ENCODE results near the gene TOGARAM2. TPM values are rescaled to one million over a fixed set of nuclear protein-coding genes. Genes with fewer than 3 reads are reported as not detected.

TOGARAM2 gene
- total RNA-seq, 1 donor from 2014 or later = 0.72 TPM

GRCh38 chr2:29047083-29047845 lies 66.2 kb downstream of the TOGARAM2 start:
- no peak for TF ChIP-seq CTCF (IDR thresholded peaks at IDR 0.05)
- no peak for DNase-seq (ENCODE audit: low spot score)
- Mint-ChIP-seq H3K4me1 (ENCODE audit: low read depth) (peaks cover 8% of the 10 kb centered on the region), H3K9me3 (ENCODE audit: low read depth) (no peaks in the 10 kb centered on the region), H3K27ac (ENCODE audit: unreplicated experiment) (no peak overlapping the region), H3K27me3 (ENCODE audit: low read depth) (peaks cover 14% of the 10 kb centered on the region), H3K4me3 (ENCODE audit: unreplicated experiment) (no peak overlapping the region), H3K36me3 (ENCODE audit: low read depth) (no peaks in the 10 kb centered on the region)

GRCh38 chr2:29050591-29050990 lies 69.5 kb downstream of the TOGARAM2 start:
- DNase-seq (ENCODE audit: low spot score) = no peak
- Mint-ChIP-seq H3K27ac (ENCODE audit: unreplicated experiment) (no peak overlapping the region), H3K4me3 (ENCODE audit: unreplicated experiment) (no peak overlapping the region), H3K36me3 (ENCODE audit: low read depth) (no peaks in the 10 kb centered on the region), H3K4me1 (ENCODE audit: low read depth) (peaks cover 9% of the 10 kb centered on the region), H3K9me3 (ENCODE audit: low read depth) (no peaks in the 10 kb centered on the region), H3K27me3 (ENCODE audit: low read depth) (peaks cover 12% of the 10 kb centered on the region)
- TF ChIP-seq CTCF (IDR thresholded peaks at IDR 0.05) = no peak

GRCh38 chr2:29051730-29052129 lies 70.6 kb downstream of the TOGARAM2 start:
- no peaks in the 10 kb centered on the region for H3K36me3 Mint-ChIP-seq (ENCODE audit: low read depth)
- DNase-seq (ENCODE audit: low spot score) = no peak
- H3K4me3 Mint-ChIP-seq (ENCODE audit: unreplicated experiment) = no peak overlapping the region
- H3K27me3 Mint-ChIP-seq (ENCODE audit: low read depth) = peaks cover 6% of the 10 kb centered on the region
- peaks cover 9% of the 10 kb centered on the region for H3K4me1 Mint-ChIP-seq (ENCODE audit: low read depth)
- H3K27ac Mint-ChIP-seq (ENCODE audit: unreplicated experiment) = no peak overlapping the region
- TF ChIP-seq CTCF (IDR thresholded peaks at IDR 0.05) = no peak
- no peaks in the 10 kb centered on the region for H3K9me3 Mint-ChIP-seq (ENCODE audit: low read depth)

GRCh38 chr2:29052807-29053206 lies 71.7 kb downstream of the TOGARAM2 start:
- peaks cover 9% of the 10 kb centered on the region for H3K4me1 Mint-ChIP-seq (ENCODE audit: low read depth)
- no peaks in the 10 kb centered on the region for H3K36me3 Mint-ChIP-seq (ENCODE audit: low read depth)
- no peak overlapping the region for H3K27ac Mint-ChIP-seq (ENCODE audit: unreplicated experiment)
- no peak overlapping the region for H3K4me3 Mint-ChIP-seq (ENCODE audit: unreplicated experiment)
- H3K9me3 Mint-ChIP-seq (ENCODE audit: low read depth) = no peaks in the 10 kb centered on the region
- H3K27me3 Mint-ChIP-seq (ENCODE audit: low read depth) = peaks cover 4% of the 10 kb centered on the region
- TF ChIP-seq CTCF (IDR thresholded peaks at IDR 0.05) = no peak
- no peak for DNase-seq (ENCODE audit: low spot score)

- no peak for DNase-seq (ENCODE audit: low spot score)
- Mint-ChIP-seq H3K4me3 (ENCODE audit: unreplicated experiment) (no peak overlapping the region), H3K4me1 (ENCODE audit: low read depth) (peaks cover 9% of the 10 kb centered on the region), H3K36me3 (ENCODE audit: low read depth) (no peaks in the 10 kb centered on the region), H3K9me3 (ENCODE audit: low read depth) (no peaks in the 10 kb centered on the region), H3K27ac (ENCODE audit: unreplicated experiment) (no peak overlapping the region), H3K27me3 (ENCODE audit: low read depth) (peaks cover 2% of the 10 kb centered on the region)
- no peak for TF ChIP-seq CTCF (IDR thresholded peaks at IDR 0.05)
Measured at GRCh38 chr2:29053223-29053622, 72.1 kb downstream of the TOGARAM2 start.

Measured in chondrocyte (in vitro differentiated cells).